HEK293 (cell line): Measurements from ENCODE around the gene SNX19.

ENCODE experiments used
- CTCF ChIA-PET: fragments of 350-600 bp; formaldehyde crosslinking; extraction: SDS; loops from one replicate; lab custom pipeline; 2021; ENCODE audit warnings: antibody characterized with exemption; lab: Yijun Ruan, JAX
- POLR2A ChIA-PET: fragments of 300-600 bp; formaldehyde crosslinking; extraction: SDS; loops from one replicate; lab custom pipeline; 2020; ENCODE audit warnings: antibody characterized with exemption, inconsistent platforms; lab: Yijun Ruan, JAX
- H3K27ac ChIP-seq: fragments of 200-500 bp; sonication (Bioruptor generic); 2 replicates; pipeline ENCODE4 v1.5.1; 2014; ENCODE audit warnings: low read depth, low read length, control low read depth, inconsistent platforms; ENCODE audit errors: extremely low read depth
- H3K36me3 ChIP-seq, 2 experiments: fragments of 200-500 bp in 1 of 2; sonication (Bioruptor generic) in 1 of 2; 1 replicate in 1 of 2; 2 replicates in 1 of 2; pipeline ENCODE4 v1.5.1; 2014 to 2017; ENCODE audit warnings: inconsistent platforms in 2 of 2, low read length in 2 of 2; ENCODE audit not compliant: control insufficient read depth in 2 of 2, insufficient read depth in 1 of 2
- H3K4me1 ChIP-seq: fragments of 200-500 bp; sonication (Bioruptor generic); 2 replicates; pipeline ENCODE4 v1.5.1; 2014; ENCODE audit warnings: mild to moderate bottlenecking, low read length, inconsistent platforms; ENCODE audit not compliant: control insufficient read depth, insufficient read depth
- H3K4me3 ChIP-seq: 2 replicates; pipeline ENCODE4 v1.5.1; 2011; ENCODE audit warnings: low read depth, mild to moderate bottlenecking, control low read depth, low read length, moderate library complexity
- H3K9me3 ChIP-seq: fragments of 200-500 bp; sonication (Bioruptor generic); 2 replicates; pipeline ENCODE4 v1.5.1; 2014; ENCODE audit warnings: low read depth, low read length, inconsistent platforms; ENCODE audit not compliant: control insufficient read depth, insufficient read depth
- BCL11A ChIP-seq: fragments of 450-650 bp; formaldehyde crosslinking; IDR thresholded peaks from 2 replicates; pipeline ENCODE4 v1.5.1; 2016; ENCODE audit warnings: low read depth, missing biosample characterization, missing genetic modification characterization
- GFI1B ChIP-seq: fragments of 450-650 bp; formaldehyde crosslinking; IDR thresholded peaks from 2 replicates; pipeline ENCODE4 v1.5.1; 2016; ENCODE audit warnings: missing biosample characterization, missing genetic modification characterization
- GLI2 ChIP-seq: fragments of 450-650 bp; formaldehyde crosslinking; IDR thresholded peaks from 2 replicates; pipeline ENCODE4; 2017; ENCODE audit warnings: missing biosample characterization, missing genetic modification characterization, low read depth, borderline replicate concordance
- HOXA7 ChIP-seq: sonication (generic); formaldehyde crosslinking; IDR thresholded peaks from 2 replicates; pipeline ENCODE4 v1.8.1; 2022; ENCODE audit warnings: missing genetic modification reagents, borderline replicate concordance
- HOXD13 ChIP-seq: sonication (generic); formaldehyde crosslinking; IDR thresholded peaks from 2 replicates; pipeline ENCODE4 v1.8.0; 2022; ENCODE audit warnings: missing genetic modification reagents, borderline replicate concordance
- MZF1 ChIP-seq: fragments of 450-650 bp; formaldehyde crosslinking; IDR thresholded peaks from 2 replicates; pipeline ENCODE4 v1.5.1; 2017; ENCODE audit warnings: missing biosample characterization, missing genetic modification characterization, borderline replicate concordance
- SP7 ChIP-seq: fragments of 450-650 bp; formaldehyde crosslinking; IDR thresholded peaks from 2 replicates; pipeline ENCODE4 v1.5.1; 2016; ENCODE audit warnings: missing biosample characterization, missing genetic modification characterization
- ZBTB21 ChIP-seq: fragments of 450-650 bp; formaldehyde crosslinking; IDR thresholded peaks from 2 replicates; pipeline ENCODE4 v1.5.1; 2017; ENCODE audit warnings: missing biosample characterization, missing genetic modification characterization
- ZBTB7A ChIP-seq: fragments of 450-650 bp; formaldehyde crosslinking; IDR thresholded peaks from 2 replicates; pipeline ENCODE4 v1.5.1; 2016; ENCODE audit warnings: low read depth, missing biosample characterization, missing genetic modification characterization
- ZNF354C ChIP-seq: fragments of 450-650 bp; formaldehyde crosslinking; IDR thresholded peaks from 2 replicates; pipeline ENCODE4 v1.5.1; 2016; ENCODE audit warnings: missing biosample characterization, missing genetic modification characterization, low read depth, borderline replicate concordance
- ZNF37A ChIP-seq: fragments of 450-650 bp; IDR thresholded peaks from 2 replicates; pipeline ENCODE4 v1.5.1; 2018; ENCODE audit warnings: missing biosample characterization, missing genetic modification characterization
- ZNF560 ChIP-seq: fragments of 450-650 bp; formaldehyde crosslinking; IDR thresholded peaks from 2 replicates; pipeline ENCODE4 v1.5.1; 2017; ENCODE audit warnings: missing biosample characterization, missing genetic modification characterization, borderline replicate concordance
- ZNF561 ChIP-seq: fragments of 450-650 bp; IDR thresholded peaks from 2 replicates; pipeline ENCODE4 v1.5.1; 2018; ENCODE audit warnings: missing biosample characterization, missing genetic modification characterization, borderline replicate concordance
- ZNF596 ChIP-seq: fragments of 450-650 bp; IDR thresholded peaks from 2 replicates; pipeline ENCODE4 v1.5.0; 2018; ENCODE audit warnings: missing biosample characterization, mild to moderate bottlenecking, missing genetic modification characterization, moderate library complexity
- ZNF626 ChIP-seq: fragments of 450-650 bp; sonication (Bioruptor Pico); formaldehyde crosslinking; IDR thresholded peaks from 2 replicates; pipeline ENCODE4 v1.5.1; 2018; ENCODE audit warnings: missing biosample characterization, missing genetic modification characterization, inconsistent platforms
- TF ChIP-seq, protein P1 (sequence below): fragments of 450-650 bp; formaldehyde crosslinking; IDR thresholded peaks from 2 replicates; pipeline ENCODE4 v1.5.1; 2016; ENCODE audit warnings: missing biosample characterization, missing genetic modification characterization
- TF ChIP-seq, protein P2 (sequence below): fragments of 450-650 bp; formaldehyde crosslinking; IDR thresholded peaks from 2 replicates; pipeline ENCODE4 v1.5.1; 2016; ENCODE audit warnings: missing biosample characterization, missing genetic modification characterization
- TF ChIP-seq, protein P3 (sequence below): fragments of 450-650 bp; formaldehyde crosslinking; IDR thresholded peaks from 2 replicates; pipeline ENCODE4 v1.5.0; 2017; ENCODE audit warnings: missing biosample characterization, missing genetic modification characterization, borderline replicate concordance
- TF ChIP-seq, protein P4 (sequence below): fragments of 450-650 bp; formaldehyde crosslinking; IDR thresholded peaks from 2 replicates; pipeline ENCODE4 v1.5.1; 2016; ENCODE audit warnings: missing biosample characterization, missing genetic modification characterization
- TF ChIP-seq, protein P5 (sequence below): fragments of 450-650 bp; formaldehyde crosslinking; IDR thresholded peaks from 2 replicates; pipeline ENCODE4; 2016; ENCODE audit warnings: missing biosample characterization, missing genetic modification characterization
- TF ChIP-seq, protein P6 (sequence below): fragments of 450-650 bp; formaldehyde crosslinking; IDR thresholded peaks from 2 replicates; pipeline ENCODE4 v1.5.1; 2016; ENCODE audit warnings: missing biosample characterization, missing genetic modification characterization

Gene SNX19

DNA sequence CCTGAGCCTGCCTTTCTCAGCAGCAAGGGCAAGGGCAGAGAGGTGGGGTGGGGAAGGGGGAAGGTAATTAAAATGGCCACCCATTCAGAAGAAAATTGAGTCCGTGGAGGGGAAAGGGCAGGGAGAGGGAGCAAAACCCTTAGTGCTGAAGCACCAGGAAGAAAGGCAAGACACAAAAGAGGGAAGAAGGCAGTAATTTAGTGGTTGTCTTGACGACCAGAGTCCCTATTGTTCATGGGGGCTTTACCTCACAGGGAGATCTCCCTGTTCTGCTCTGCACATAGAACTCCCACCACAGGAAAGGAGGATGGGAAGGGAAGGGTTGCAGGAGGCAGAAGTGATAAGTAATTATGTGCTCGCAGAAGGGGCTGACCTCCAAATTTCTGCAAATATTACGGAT is 23.4 kb downstream of the SNX19 start (continued):
- TF ChIP-seq, protein P1, sequence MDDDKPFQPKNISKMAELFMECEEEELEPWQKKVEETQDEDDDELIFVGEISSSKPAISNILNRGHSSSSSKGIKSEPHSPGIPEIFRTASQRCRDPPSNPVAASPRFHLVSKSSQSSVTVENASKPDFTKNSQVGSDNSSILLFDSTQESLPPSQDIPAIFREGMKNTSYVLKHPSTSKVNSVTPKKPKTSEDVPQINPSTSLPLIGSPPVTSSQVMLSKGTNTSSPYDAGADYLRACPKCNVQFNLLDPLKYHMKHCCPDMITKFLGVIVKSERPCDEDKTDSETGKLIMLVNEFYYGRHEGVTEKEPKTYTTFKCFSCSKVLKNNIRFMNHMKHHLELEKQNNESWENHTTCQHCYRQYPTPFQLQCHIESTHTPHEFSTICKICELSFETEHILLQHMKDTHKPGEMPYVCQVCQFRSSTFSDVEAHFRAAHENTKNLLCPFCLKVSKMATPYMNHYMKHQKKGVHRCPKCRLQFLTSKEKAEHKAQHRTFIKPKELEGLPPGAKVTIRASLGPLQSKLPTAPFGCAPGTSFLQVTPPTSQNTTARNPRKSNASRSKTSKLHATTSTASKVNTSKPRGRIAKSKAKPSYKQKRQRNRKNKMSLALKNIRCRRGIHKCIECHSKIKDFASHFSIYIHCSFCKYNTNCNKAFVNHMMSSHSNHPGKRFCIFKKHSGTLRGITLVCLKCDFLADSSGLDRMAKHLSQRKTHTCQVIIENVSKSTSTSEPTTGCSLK (tag by site-specific recombination), result no peak
- no peak for TF ChIP-seq ZNF626 (tag by site-specific recombination)

DNA sequence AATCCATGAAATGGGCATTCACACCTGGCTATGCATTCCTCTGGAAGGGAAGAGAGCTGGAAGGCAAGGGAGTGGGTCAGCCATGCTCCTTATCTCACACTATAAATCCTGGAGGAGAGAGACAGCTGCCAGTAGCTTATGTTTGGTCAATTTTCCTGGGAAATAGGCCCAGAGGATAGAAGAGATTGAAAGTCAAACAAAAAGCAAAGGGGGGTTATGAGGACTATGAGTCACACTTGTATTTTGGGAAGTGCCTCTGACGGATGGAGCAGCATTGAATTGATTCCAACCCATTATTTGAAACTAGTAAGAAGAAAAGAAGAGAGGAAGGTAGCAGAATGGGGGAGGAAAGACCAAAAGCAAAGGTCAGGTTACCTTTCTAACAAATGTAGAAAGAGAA is 25.0 kb downstream of the SNX19 start:
- ChIA-PET POLR2A (no interaction called here), CTCF (interaction anchor here (0.6 to 4.8 kb wide), 7 partner anchors 25 to 909 kb away, joined by 3 to 59 read pairs (median 6); partner anchors contain the start of gene SNX19)
- Histone ChIP-seq H3K36me3 (peaks cover 3 to 90% of the 10 kb centered on the region in 2 experiments; a peak in 2 of 3 replicates), H3K4me1 (0 out of 2 replicates have a peak, but pooled peaks cover 2% of the 10 kb centered on the region), H3K9me3 (no peaks in the 10 kb centered on the region), H3K4me3 (no peak overlapping the region), H3K27ac (no peak overlapping the region)
- TF ChIP-seq MZF1 (tag by site-specific recombination) (no peak), HOXD13 (CRISPR knock-in tag) (no peak), HOXA7 (CRISPR knock-in tag) (no peak), SP7 (no peak), ZNF596 (tag by site-specific recombination) (no peak), BCL11A (tag by site-specific recombination) (no peak), ZNF37A (tag by site-specific recombination) (no peak), ZNF560 (tag by site-specific recombination) (no peak), GFI1B (tag by site-specific recombination) (no peak)
- TF ChIP-seq, protein P2, sequence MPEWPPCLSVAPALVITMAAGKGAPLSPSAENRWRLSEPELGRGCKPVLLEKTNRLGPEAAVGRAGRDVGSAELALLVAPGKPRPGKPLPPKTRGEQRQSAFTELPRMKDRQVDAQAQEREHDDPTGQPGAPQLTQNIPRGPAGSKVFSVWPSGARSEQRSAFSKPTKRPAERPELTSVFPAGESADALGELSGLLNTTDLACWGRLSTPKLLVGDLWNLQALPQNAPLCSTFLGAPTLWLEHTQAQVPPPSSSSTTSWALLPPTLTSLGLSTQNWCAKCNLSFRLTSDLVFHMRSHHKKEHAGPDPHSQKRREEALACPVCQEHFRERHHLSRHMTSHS (tag by site-specific recombination), result no peak
- TF ChIP-seq, protein P3, sequence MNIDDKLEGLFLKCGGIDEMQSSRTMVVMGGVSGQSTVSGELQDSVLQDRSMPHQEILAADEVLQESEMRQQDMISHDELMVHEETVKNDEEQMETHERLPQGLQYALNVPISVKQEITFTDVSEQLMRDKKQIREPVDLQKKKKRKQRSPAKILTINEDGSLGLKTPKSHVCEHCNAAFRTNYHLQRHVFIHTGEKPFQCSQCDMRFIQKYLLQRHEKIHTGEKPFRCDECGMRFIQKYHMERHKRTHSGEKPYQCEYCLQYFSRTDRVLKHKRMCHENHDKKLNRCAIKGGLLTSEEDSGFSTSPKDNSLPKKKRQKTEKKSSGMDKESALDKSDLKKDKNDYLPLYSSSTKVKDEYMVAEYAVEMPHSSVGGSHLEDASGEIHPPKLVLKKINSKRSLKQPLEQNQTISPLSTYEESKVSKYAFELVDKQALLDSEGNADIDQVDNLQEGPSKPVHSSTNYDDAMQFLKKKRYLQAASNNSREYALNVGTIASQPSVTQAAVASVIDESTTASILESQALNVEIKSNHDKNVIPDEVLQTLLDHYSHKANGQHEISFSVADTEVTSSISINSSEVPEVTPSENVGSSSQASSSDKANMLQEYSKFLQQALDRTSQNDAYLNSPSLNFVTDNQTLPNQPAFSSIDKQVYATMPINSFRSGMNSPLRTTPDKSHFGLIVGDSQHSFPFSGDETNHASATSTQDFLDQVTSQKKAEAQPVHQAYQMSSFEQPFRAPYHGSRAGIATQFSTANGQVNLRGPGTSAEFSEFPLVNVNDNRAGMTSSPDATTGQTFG (tag by site-specific recombination), result no peak
- TF ChIP-seq, protein P4, sequence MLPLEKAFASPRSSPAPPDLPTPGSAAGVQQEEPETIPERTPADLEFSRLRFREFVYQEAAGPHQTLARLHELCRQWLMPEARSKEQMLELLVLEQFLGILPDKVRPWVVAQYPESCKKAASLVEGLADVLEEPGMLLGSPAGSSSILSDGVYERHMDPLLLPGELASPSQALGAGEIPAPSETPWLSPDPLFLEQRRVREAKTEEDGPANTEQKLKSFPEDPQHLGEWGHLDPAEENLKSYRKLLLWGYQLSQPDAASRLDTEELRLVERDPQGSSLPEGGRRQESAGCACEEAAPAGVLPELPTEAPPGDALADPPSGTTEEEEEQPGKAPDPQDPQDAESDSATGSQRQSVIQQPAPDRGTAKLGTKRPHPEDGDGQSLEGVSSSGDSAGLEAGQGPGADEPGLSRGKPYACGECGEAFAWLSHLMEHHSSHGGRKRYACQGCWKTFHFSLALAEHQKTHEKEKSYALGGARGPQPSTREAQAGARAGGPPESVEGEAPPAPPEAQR (tag by site-specific recombination), result no peak

DNA sequence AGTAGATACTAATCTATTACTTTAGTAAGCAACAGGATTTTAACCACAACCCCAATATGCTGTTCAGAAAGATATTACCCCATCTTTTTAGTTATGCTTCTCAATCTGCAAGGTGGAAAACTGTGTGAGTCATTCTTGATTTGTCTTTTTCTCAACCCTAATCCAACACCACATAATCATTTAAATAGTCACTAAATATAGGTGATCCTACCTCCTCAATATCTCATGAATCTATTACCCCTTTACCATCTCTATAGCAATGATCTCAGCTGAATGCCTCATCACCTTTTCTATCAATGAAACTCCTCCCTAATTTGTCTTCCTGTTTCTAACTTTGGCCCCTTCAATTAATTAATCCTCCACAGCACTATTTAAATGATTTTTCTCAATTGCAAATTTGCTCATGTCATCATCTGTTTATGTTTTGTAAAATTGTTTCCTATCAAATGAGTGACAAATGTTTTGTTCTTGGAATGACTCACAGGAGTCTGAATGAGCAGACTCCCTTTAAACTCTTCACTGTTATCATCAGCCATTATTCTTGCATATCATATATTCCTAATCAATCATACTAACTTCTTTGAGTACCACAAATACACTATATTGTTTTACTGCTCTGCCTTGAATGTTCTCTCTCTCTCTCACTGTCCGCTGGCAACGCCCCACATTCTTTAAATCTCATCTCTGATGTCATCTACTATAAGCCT is 26.1 kb downstream of the SNX19 start:
- POLR2A ChIA-PET, result no interaction called here
- Histone ChIP-seq H3K4me1 (0 out of 2 replicates have a peak, but pooled peaks cover 2% of the 10 kb centered on the region), H3K4me3 (no peak overlapping the region), H3K9me3 (no peaks in the 10 kb centered on the region), H3K27ac (no peak overlapping the region), H3K36me3 (peaks cover 3 to 89% of the 10 kb centered on the region in 2 experiments; a peak in 2 of 3 replicates)
- CTCF ChIA-PET, result interaction anchor here (0.7 to 4.8 kb wide), 6 partner anchors 26 to 455 kb away, joined by 3 to 59 read pairs (median 10); partner anchors contain the start of gene SNX19
- TF ChIP-seq, protein P5, sequence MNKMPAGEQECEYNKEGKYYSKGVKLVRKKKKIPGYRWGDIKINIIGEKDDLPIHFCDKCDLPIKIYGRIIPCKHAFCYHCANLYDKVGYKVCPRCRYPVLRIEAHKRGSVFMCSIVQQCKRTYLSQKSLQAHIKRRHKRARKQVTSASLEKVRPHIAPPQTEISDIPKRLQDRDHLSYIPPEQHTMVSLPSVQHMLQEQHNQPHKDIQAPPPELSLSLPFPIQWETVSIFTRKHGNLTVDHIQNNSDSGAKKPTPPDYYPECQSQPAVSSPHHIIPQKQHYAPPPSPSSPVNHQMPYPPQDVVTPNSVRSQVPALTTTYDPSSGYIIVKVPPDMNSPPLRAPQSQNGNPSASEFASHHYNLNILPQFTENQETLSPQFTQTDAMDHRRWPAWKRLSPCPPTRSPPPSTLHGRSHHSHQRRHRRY, result no peak
- TF ChIP-seq GLI2, result no peak
- TF ChIP-seq ZBTB21 (tag by site-specific recombination), result no peak
- TF ChIP-seq ZNF561 (tag by site-specific recombination), result no peak
- TF ChIP-seq ZBTB7A (tag by site-specific recombination), result no peak
- TF ChIP-seq, protein P4 (tag by site-specific recombination), result no peak
- no peak for TF ChIP-seq ZNF354C
- TF ChIP-seq, protein P6, sequence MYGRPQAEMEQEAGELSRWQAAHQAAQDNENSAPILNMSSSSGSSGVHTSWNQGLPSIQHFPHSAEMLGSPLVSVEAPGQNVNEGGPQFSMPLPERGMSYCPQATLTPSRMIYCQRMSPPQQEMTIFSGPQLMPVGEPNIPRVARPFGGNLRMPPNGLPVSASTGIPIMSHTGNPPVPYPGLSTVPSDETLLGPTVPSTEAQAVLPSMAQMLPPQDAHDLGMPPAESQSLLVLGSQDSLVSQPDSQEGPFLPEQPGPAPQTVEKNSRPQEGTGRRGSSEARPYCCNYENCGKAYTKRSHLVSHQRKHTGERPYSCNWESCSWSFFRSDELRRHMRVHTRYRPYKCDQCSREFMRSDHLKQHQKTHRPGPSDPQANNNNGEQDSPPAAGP (tag by site-specific recombination), result no peak
